GM19372 (cell line): ENCODE data around the gene OMP.

Experiments used
- ATAC-seq: cut with Tn5 transposase; IDR thresholded peaks from one replicate; pipeline ENCODE4 v1.9.1; 2021; ENCODE audit warnings: mild to moderate bottlenecking, low read depth, moderate library complexity; ENCODE audit not compliant: unreplicated experiment

The OMP gene

DNA sequence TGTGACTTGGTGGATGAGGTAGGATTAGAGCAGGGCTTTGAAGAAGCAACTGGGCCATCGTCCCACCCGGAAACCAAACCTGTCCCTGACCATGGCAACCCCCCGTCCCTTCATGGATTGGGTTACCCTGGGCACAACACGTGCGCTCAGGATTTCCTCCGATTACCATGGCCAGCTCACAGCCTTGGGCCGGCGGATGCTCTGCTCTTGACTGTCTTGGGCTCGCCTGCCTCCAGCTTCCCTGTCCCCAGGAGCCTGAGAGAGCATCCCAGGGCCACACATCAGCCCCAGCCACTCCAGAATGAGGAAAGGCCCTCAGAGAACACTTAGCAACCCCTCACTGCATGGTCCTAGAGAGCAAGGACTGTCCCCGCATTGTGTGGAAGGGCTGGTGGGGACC, 48.2 kb downstream of the OMP start:
- no peak for ATAC-seq

DNA sequence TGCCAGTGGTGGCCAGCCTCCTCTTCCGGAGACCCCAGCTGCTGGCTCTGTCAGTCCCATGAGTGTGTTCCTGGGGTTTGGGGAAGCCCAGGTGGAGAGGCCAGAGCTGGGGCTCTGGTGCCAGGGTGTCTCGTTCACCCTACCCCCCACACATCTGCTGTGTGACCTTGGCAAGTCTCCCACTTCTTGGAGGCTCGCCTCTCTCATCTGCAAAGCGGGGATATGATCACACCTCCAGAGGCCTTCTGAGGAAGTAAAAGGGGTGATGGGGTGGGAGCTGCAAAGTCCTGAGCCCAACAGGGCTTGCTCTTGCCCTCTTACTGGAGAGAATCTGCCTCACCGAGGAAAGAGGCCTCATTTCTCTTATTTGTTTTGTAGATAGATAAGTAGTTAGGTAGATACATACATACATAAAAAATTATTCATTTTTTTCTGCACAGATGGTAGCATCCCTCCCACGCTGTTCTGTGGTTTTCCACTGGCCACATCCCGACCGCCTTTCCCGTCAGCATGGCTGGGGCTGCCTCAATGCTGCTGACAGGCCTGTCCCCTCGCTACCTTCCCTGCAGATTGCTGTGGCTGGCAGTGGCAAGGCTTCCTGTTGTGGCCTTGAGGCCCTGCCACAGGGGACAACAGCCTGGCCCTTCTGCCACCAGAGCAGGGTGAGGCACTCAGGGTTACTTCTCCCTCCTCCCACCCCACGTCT, 49.3 kb downstream of the OMP start:
- no peak for ATAC-seq

DNA sequence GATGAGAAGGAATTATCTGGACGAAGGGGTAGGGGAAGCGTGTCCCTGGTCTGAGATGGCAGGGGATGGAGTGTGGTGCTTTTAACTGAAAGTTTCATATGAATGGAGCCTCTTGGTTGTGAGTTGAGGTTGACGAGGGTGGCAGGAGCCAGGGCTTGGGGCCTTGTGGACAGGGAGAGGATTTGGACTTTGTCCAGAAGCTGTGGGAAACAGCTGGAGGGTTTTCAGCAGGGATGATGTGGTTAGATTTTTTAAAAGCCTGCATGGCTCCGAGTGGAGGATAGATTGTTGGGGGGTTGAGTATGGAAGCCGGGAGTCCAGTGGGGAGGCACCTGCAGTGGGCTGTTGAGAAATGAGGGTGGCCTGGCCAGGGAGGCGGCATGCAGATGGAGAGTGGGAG, 50.2 kb downstream of the OMP start:
- ATAC-seq: no peak
